GM12878 (cell line): ENCODE data around the gene BTNL2. TPM values are rescaled to one million over a fixed set of nuclear protein-coding genes. Genes with fewer than 3 reads are reported as not detected.
A peak's percentile ranks its signal among the peaks of the same experiment; 100 is the strongest.

Source experiments
- EZH2 ChIP-seq: IDR thresholded peaks from 2 replicates; pipeline ENCODE4 v1.6.1; 2012; ENCODE audit warnings: low read depth, mild to moderate bottlenecking, control low read depth, inconsistent platforms, low read length, borderline replicate concordance; ENCODE audit not compliant: control insufficient read depth
- FOXK2 ChIP-seq: fragments of 450-650 bp; IDR thresholded peaks from 2 replicates; pipeline ENCODE4 v1.6.1; 2017; ENCODE audit warnings: mild to moderate bottlenecking, moderate library complexity
- FOXM1 ChIP-seq: IDR thresholded peaks from 2 replicates; pipeline ENCODE4 v1.6.1; 2012; ENCODE audit warnings: low read depth, mild to moderate bottlenecking, inconsistent platforms, low read length, moderate library complexity
- IKZF2 ChIP-seq, 2 experiments: fragments of 450-650 bp; IDR thresholded peaks; 2 replicates each; pipeline ENCODE4 v1.6.1; 2017; ENCODE audit warnings: mild to moderate bottlenecking in 2 of 2, moderate library complexity in 2 of 2
- IRF4 ChIP-seq: IDR thresholded peaks from 2 replicates; pipeline ENCODE4 v1.6.1; 2011; ENCODE audit warnings: low read depth, low read length
- MAX ChIP-seq: IDR thresholded peaks from 2 replicates; pipeline ENCODE4 v1.6.1; 2012; ENCODE audit warnings: low read depth, low read length, improper control_type of control experiment
- MEF2A ChIP-seq: IDR thresholded peaks from 2 replicates; pipeline ENCODE4 v1.6.1; 2011; ENCODE audit warnings: low read depth, mild to moderate bottlenecking, low read length, moderate library complexity; ENCODE audit not compliant: insufficient read depth
- MEF2B ChIP-seq: fragments of 450-650 bp; IDR thresholded peaks from 2 replicates; pipeline ENCODE4 v1.6.1; 2018; ENCODE audit warnings: mild to moderate bottlenecking, moderate library complexity; ENCODE audit not compliant: partially characterized antibody, poor library complexity, severe bottlenecking
- polyA plus RNA-seq, 11 experiments: library from polyadenylated mRNA; depleted of rRNA in 4 of 11; unstranded in 6 of 11; stranded (reverse) in 5 of 11; fragments of >200 nt; fragmentation: Nextera tagmentation in 4 of 11; fragmentation: Illumina TruSeq in 1 of 11; extraction: Ambion mirVana in 4 of 11; extraction: Trizol in 1 of 11; gene quantifications; 1 replicate in 1 of 11; 2 replicates in 10 of 11; pipeline versions ENCODE4 v1.2.1 to v1.2.3, GENCODE V29; 2011 to 2016; ENCODE audit warnings: inconsistent platforms in 2 of 11, missing spikeins in 2 of 11, low read depth in 1 of 11
- total RNA-seq, 4 experiments: library from RNA; depleted of rRNA in 3 of 4; stranded (reverse); fragments of >200 nt in 3 of 4; fragmentation: Illumina TruSeq in 1 of 4; extraction: Trizol in 1 of 4; gene quantifications; 2 replicates each; pipeline versions ENCODE4 v1.2.1 to v1.2.3, GENCODE V29; 2013 to 2021
- TF ChIP-seq, protein P1 (sequence below): fragments of 450-650 bp; formaldehyde crosslinking; IDR thresholded peaks from 2 replicates; pipeline ENCODE4 v1.5.0; 2022; ENCODE audit warnings: mild to moderate bottlenecking, missing genetic modification characterization
- TF ChIP-seq, protein P2 (sequence below): fragments of 450-650 bp; IDR thresholded peaks from 2 replicates; pipeline ENCODE4 v1.6.1; 2016; ENCODE audit warnings: mild to moderate bottlenecking

Gene BTNL2
- total and polyA plus RNA-seq, 10 of the 15 experiments (the other 5 are each of a cell fraction or from before 2014, with no cell fraction given), result 0.11 to 0.29 (median 0.26) TPM; not detected in 5

DNA sequence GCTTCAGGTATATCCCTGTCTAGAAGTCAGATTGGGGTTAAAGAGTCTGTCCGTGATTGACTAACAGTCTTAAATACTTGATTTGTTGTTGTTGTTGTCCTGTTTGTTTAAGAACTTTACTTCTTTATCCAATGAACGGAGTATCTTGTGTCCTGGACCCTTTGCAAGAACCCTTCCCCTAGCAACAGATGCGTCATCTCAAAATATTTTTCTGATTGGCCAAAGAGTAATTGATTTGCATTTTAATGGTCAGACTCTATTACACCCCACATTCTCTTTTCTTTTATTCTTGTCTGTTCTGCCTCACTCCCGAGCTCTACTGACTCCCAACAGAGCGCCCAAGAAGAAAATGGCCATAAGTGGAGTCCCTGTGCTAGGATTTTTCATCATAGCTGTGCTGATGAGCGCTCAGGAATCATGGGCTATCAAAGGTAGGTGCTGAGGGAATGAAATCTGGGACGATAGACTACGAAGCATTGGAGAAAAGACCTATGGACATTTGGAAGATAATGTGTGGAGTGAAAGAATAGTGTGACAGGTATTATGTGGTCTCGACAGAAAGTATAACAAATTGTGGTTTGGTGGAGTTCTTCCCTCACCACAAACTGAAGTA is 32.7 kb upstream of the BTNL2 start, which contains the start of gene HLA-DRA (continued):
- no peak for TF ChIP-seq FOXK2
- peak; percentile 80 for TF ChIP-seq FOXM1
- TF ChIP-seq IKZF2 (IDR thresholded peaks at IDR 0.05), result peak; percentile 54
- TF ChIP-seq, protein P1, sequence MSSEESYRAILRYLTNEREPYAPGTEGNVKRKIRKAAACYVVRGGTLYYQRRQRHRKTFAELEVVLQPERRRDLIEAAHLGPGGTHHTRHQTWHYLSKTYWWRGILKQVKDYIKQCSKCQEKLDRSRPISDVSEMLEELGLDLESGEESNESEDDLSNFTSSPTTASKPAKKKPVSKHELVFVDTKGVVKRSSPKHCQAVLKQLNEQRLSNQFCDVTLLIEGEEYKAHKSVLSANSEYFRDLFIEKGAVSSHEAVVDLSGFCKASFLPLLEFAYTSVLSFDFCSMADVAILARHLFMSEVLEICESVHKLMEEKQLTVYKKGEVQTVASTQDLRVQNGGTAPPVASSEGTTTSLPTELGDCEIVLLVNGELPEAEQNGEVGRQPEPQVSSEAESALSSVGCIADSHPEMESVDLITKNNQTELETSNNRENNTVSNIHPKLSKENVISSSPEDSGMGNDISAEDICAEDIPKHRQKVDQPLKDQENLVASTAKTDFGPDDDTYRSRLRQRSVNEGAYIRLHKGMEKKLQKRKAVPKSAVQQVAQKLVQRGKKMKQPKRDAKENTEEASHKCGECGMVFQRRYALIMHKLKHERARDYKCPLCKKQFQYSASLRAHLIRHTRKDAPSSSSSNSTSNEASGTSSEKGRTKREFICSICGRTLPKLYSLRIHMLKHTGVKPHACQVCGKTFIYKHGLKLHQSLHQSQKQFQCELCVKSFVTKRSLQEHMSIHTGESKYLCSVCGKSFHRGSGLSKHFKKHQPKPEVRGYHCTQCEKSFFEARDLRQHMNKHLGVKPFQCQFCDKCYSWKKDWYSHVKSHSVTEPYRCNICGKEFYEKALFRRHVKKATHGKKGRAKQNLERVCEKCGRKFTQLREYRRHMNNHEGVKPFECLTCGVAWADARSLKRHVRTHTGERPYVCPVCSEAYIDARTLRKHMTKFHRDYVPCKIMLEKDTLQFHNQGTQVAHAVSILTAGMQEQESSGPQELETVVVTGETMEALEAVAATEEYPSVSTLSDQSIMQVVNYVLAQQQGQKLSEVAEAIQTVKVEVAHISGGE (CRISPR knock-in tag), result no peak
- peak; percentile 7; the same call in 1 of the 2 replicates for TF ChIP-seq IRF4
- no peak for TF ChIP-seq EZH2
- no peak for TF ChIP-seq MEF2A
- TF ChIP-seq, protein P2, sequence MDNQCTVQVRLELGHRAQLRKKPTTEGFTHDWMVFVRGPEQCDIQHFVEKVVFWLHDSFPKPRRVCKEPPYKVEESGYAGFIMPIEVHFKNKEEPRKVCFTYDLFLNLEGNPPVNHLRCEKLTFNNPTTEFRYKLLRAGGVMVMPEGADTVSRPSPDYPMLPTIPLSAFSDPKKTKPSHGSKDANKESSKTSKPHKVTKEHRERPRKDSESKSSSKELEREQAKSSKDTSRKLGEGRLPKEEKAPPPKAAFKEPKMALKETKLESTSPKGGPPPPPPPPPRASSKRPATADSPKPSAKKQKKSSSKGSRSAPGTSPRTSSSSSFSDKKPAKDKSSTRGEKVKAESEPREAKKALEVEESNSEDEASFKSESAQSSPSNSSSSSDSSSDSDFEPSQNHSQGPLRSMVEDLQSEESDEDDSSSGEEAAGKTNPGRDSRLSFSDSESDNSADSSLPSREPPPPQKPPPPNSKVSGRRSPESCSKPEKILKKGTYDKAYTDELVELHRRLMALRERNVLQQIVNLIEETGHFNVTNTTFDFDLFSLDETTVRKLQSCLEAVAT, result peak; percentile 99
- no peak for TF ChIP-seq MEF2B
- no peak for TF ChIP-seq MAX
